IMR-90 (cell line): ENCODE results near the gene SLC2A8. TPM values are rescaled to one million over a fixed set of nuclear protein-coding genes. Genes with fewer than 3 reads are reported as not detected.

Source experiments
- ATAC-seq: fragments of 200-7000 bp; cut with Tn5 transposase; 2 replicates; pipeline ENCODE4 v1.9.1; 2020; ENCODE audit warnings: low read depth, mild to moderate bottlenecking, moderate library complexity
- BruUV-seq: library from RNA; stranded (reverse); fragments of 400-500 nt; replicated peaks from 2 replicates; lab custom pipeline; 2021; lab: Mats Ljungman, UMichigan
- CTCF ChIA-PET: fragments of 300-600 bp; formaldehyde crosslinking; extraction: SDS; loops from one replicate; lab custom pipeline; 2021; ENCODE audit warnings: antibody characterized with exemption; lab: Yijun Ruan, JAX
- POLR2A ChIA-PET: fragments of 300-600 bp; sonication (Branson Sonifier 250); formaldehyde crosslinking; loops from one replicate; lab custom pipeline; 2022; ENCODE audit warnings: antibody characterized with exemption; ENCODE audit not compliant: unreplicated experiment; lab: Charles Lee
- DNase-seq: peaks from one replicate; pipeline ENCODE4 v3.0.0; 2013
- H2AFZ ChIP-seq: replicated peaks from 2 replicates; pipeline ENCODE3; 2013; ENCODE audit warnings: low read length, mild to moderate bottlenecking; ENCODE audit not compliant: poor library complexity
- H2AK5ac ChIP-seq: 2 replicates; pipeline ENCODE4 v1.6.1; 2013; ENCODE audit warnings: low read depth, low read length, inconsistent platforms
- H2AK9ac ChIP-seq: replicated peaks from 2 replicates; pipeline ENCODE3; 2013; ENCODE audit warnings: mild to moderate bottlenecking, low read depth, low read length, moderate library complexity; ENCODE audit not compliant: poor library complexity
- H2BK120ac ChIP-seq: 2 replicates; pipeline ENCODE4 v1.6.1; 2013; ENCODE audit warnings: low read depth, low read length, inconsistent platforms
- H2BK15ac ChIP-seq: 3 replicates; pipeline ENCODE4 v1.6.1; 2013; ENCODE audit warnings: low read depth, low read length, inconsistent platforms
- H2BK20ac ChIP-seq: 2 replicates; pipeline ENCODE4 v1.6.1; 2013; ENCODE audit warnings: low read depth, mild to moderate bottlenecking, inconsistent platforms, low read length, moderate library complexity
- H2BK5ac ChIP-seq: 2 replicates; pipeline ENCODE4 v1.6.1; 2013; ENCODE audit warnings: mild to moderate bottlenecking, low read depth, low read length, inconsistent platforms; ENCODE audit not compliant: poor library complexity, severe bottlenecking
- H3K14ac ChIP-seq: replicated peaks from 2 replicates; pipeline ENCODE4 v1.6.1; 2013; ENCODE audit warnings: low read depth, low read length, inconsistent platforms
- H3K18ac ChIP-seq: 2 replicates; pipeline ENCODE4 v1.6.1; 2013; ENCODE audit warnings: low read depth, low read length, control low read depth
- H3K23ac ChIP-seq: 2 replicates; pipeline ENCODE4 v1.6.1; 2013; ENCODE audit warnings: low read depth, low read length, inconsistent platforms
- H3K27ac ChIP-seq: 2 replicates; pipeline ENCODE4 v1.5.1; 2013; ENCODE audit warnings: mild to moderate bottlenecking, control low read depth, low read length; ENCODE audit not compliant: insufficient read depth
- H3K27me3 ChIP-seq: 2 replicates; pipeline ENCODE4 v1.6.1; 2013; ENCODE audit warnings: low read length; ENCODE audit not compliant: control insufficient read depth, insufficient read depth
- H3K36me3 ChIP-seq: 2 replicates; pipeline ENCODE4 v1.6.1; 2013; ENCODE audit warnings: low read length, mixed read lengths; ENCODE audit not compliant: control insufficient read depth, insufficient read depth
- H3K4ac ChIP-seq: 2 replicates; pipeline ENCODE4 v1.6.1; 2013; ENCODE audit warnings: low read depth, low read length, inconsistent platforms
- H3K4me1 ChIP-seq: 2 replicates; pipeline ENCODE4 v1.6.1; 2013; ENCODE audit warnings: low read length, mixed read lengths; ENCODE audit not compliant: control insufficient read depth, insufficient read depth
- H3K4me2 ChIP-seq: 2 replicates; pipeline ENCODE4 v1.6.1; 2013; ENCODE audit warnings: low read depth, mild to moderate bottlenecking, control low read depth, low read length, moderate library complexity
- H3K4me3 ChIP-seq: 2 replicates; pipeline ENCODE4 v1.5.1; 2013; ENCODE audit warnings: low read depth, mild to moderate bottlenecking, control low read depth, low read length, moderate library complexity; ENCODE audit not compliant: insufficient read depth
- H3K56ac ChIP-seq: 2 replicates; pipeline ENCODE4 v1.6.1; 2013; ENCODE audit warnings: low read length, inconsistent platforms; ENCODE audit not compliant: insufficient read depth; ENCODE audit errors: extremely low read depth
- H3K79me1 ChIP-seq, 2 experiments: 2 replicates each; pipeline ENCODE4 v1.6.1; 2013; ENCODE audit warnings: low read length in 2 of 2, inconsistent platforms in 1 of 2, low read depth in 1 of 2
- H3K9ac ChIP-seq: 2 replicates; pipeline ENCODE4 v1.6.1; 2013; ENCODE audit warnings: low read depth, low read length, control low read depth
- H3K9me1 ChIP-seq: 2 replicates; pipeline ENCODE4 v1.6.1; 2013; ENCODE audit warnings: low read length, inconsistent platforms; ENCODE audit not compliant: insufficient read depth
- H3K9me3 ChIP-seq: 2 replicates; pipeline ENCODE4 v1.6.1; 2013; ENCODE audit warnings: low read length; ENCODE audit not compliant: control insufficient read depth, insufficient read depth
- H4K20me1 ChIP-seq: 2 replicates; pipeline ENCODE4 v1.6.1; 2013; ENCODE audit warnings: low read length, inconsistent platforms; ENCODE audit not compliant: insufficient read depth
- H4K5ac ChIP-seq: 2 replicates; pipeline ENCODE4 v1.6.1; 2013; ENCODE audit warnings: mild to moderate bottlenecking, low read depth, low read length, control low read depth
- H4K8ac ChIP-seq, 2 experiments: 2 replicates each; pipeline ENCODE4 v1.6.1; 2013; ENCODE audit warnings: low read depth in 2 of 2, low read length in 2 of 2, control low read depth in 1 of 2, inconsistent platforms in 1 of 2
- H4K91ac ChIP-seq: 2 replicates; pipeline ENCODE4 v1.6.1; 2013; ENCODE audit warnings: low read depth, low read length, inconsistent platforms; ENCODE audit not compliant: insufficient read depth
- BHLHE40 ChIP-seq: fragments of 150-350 bp; IDR thresholded peaks from 2 replicates; pipeline ENCODE4 v1.6.1; 2016; ENCODE audit warnings: mild to moderate bottlenecking, low read depth, low read length
- CEBPB ChIP-seq: IDR thresholded peaks from 2 replicates; pipeline ENCODE4 v1.6.1; 2012; ENCODE audit warnings: low read depth, low read length, improper control_type of control experiment
- CHD1 ChIP-seq: IDR thresholded peaks from 2 replicates; pipeline ENCODE4 v1.6.1; 2012; ENCODE audit warnings: low read depth, low read length, improper control_type of control experiment
- FOS ChIP-seq: fragments of 150-350 bp; IDR thresholded peaks from 2 replicates; pipeline ENCODE4 v1.6.1; 2016; ENCODE audit warnings: low read depth, low read length
- MAFK ChIP-seq: IDR thresholded peaks from 2 replicates; pipeline ENCODE4 v1.6.1; 2012; ENCODE audit warnings: low read depth, low read length, improper control_type of control experiment
- MAZ ChIP-seq: IDR thresholded peaks from 2 replicates; pipeline ENCODE4 v1.6.1; 2012; ENCODE audit warnings: low read depth, mild to moderate bottlenecking, low read length, improper control_type of control experiment, moderate library complexity, borderline replicate concordance
- MXI1 ChIP-seq: IDR thresholded peaks from 2 replicates; pipeline ENCODE4 v1.6.1; 2012; ENCODE audit warnings: low read depth, mild to moderate bottlenecking, low read length, moderate library complexity, borderline replicate concordance
- NFE2L2 ChIP-seq: fragments of 150-350 bp; IDR thresholded peaks from 2 replicates; pipeline ENCODE4 v1.6.1; 2016; ENCODE audit warnings: low read depth, mild to moderate bottlenecking, low read length
- POLR2A ChIP-seq: IDR thresholded peaks from 2 replicates; pipeline ENCODE4 v1.6.1; 2012; ENCODE audit warnings: mild to moderate bottlenecking, low read depth, low read length
- RAD21 ChIP-seq: IDR thresholded peaks from 2 replicates; pipeline ENCODE4 v1.6.1; 2012; ENCODE audit warnings: low read length, improper control_type of control experiment
- RCOR1 ChIP-seq: IDR thresholded peaks from 2 replicates; pipeline ENCODE4 v1.6.1; 2012; ENCODE audit warnings: mild to moderate bottlenecking, low read length, improper control_type of control experiment; ENCODE audit not compliant: insufficient replicate concordance
- RFX5 ChIP-seq: IDR thresholded peaks from 2 replicates; pipeline ENCODE4 v1.8.0; 2012; ENCODE audit warnings: low read depth, mild to moderate bottlenecking, low read length, moderate library complexity
- SMC3 ChIP-seq: fragments of 150-350 bp; IDR thresholded peaks from 2 replicates; pipeline ENCODE4 v1.6.1; 2016; ENCODE audit warnings: low read depth, mild to moderate bottlenecking, antibody characterized with exemption, low read length, moderate library complexity
- WGBS, 2 experiments: methylation state at CpG; one replicate each; pipeline versions ENCODE4 v1.1.5 to v1.1.7; 2013; ENCODE audit warnings: missing lambda C conversion rate in 2 of 2; ENCODE audit not compliant: insufficient read length in 1 of 2; ENCODE audit errors: extremely low coverage in 2 of 2; 5-methylcytosine and 5-hydroxymethylcytosine counted together
- dilution Hi-C: fragments of 300-500 bp; cut with HindIII; formaldehyde crosslinking; loops from one replicate; pipeline ENCODE4 v1.14.3; 2018; ENCODE audit warnings: low sequenced_read_pairs; ENCODE audit not compliant: unreplicated experiment
- in situ Hi-C: fragments of 300-500 bp; cut with MboI; formaldehyde crosslinking; loops from 3 replicates; pipeline ENCODE4 v1.14.3; 2019; ENCODE audit warnings: low sequenced_read_pairs, inconsistent platforms, mixed read lengths
- intact Hi-C: fragments of 100-400 bp; cut with micrococcal nuclease; formaldehyde crosslinking; loops from 2 replicates; pipeline ENCODE4 v1.10.0; 2022
- polyA plus RNA-seq, 3 experiments: library from polyadenylated mRNA; depleted of rRNA; stranded (reverse); fragments of >200 nt; gene quantifications; 2 replicates each; pipeline ENCODE4 v1.2.3, GENCODE V29; 2012; ENCODE audit warnings: low replicate concordance in 1 of 3
- total RNA-seq: library from RNA; depleted of rRNA; stranded (reverse); fragments of >200 nt; gene quantifications from 2 replicates; pipeline ENCODE4 v1.2.3, GENCODE V29; 2012
- TF ChIP-seq, protein P1 (sequence below): conservative IDR thresholded peaks from 2 replicates; pipeline ENCODE4 v1.5.1; 2012; ENCODE audit warnings: mild to moderate bottlenecking, low read depth, low read length, improper control_type of control experiment
- TF ChIP-seq, protein P2 (sequence below): fragments of 150-350 bp; IDR thresholded peaks from 2 replicates; pipeline ENCODE4 v1.6.1; 2016; ENCODE audit warnings: low read depth, mild to moderate bottlenecking, low read length, moderate library complexity, borderline replicate concordance
- TF ChIP-seq, protein P3 (sequence below): fragments of 150-350 bp; IDR thresholded peaks from 2 replicates; pipeline ENCODE4 v1.6.1; 2017; ENCODE audit warnings: mild to moderate bottlenecking, antibody characterized with exemption, low read length, low read depth

SLC2A8 gene
- total and polyA plus RNA-seq, 2 of the 4 experiments (the other 2 are of a cell fraction) = 9.0 to 12.0 TPM

DNA sequence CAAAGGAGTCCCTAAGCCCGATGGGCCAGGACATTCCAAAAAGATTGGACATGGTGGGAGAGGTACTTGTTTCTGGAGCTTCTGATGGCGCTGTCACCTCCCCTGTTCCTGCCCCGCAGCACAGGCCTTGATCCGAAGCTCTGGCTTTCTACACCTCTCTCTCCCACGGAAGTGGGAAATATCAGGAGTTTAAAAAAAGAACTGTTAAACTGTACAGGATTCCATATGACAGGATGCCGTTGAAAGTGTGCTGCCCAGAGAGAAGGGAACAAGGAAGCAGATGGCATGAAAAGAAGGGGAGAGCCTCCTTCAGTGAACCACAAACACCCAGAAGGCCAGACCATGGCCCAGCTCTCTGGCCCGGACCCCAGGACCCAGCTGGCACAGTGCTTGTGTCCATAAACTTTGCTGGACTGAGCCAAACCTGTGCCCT, 26.8 kb upstream of the SLC2A8 start:
- ATAC-seq (no peak), DNase-seq (no peak)
- Histone ChIP-seq H3K4me2 (no peak overlapping the region), H3K4ac (no peak overlapping the region), H3K9me1 (no peaks in the 10 kb centered on the region; the same call in 1 of the 2 replicates), H3K9me3 (no peaks in the 10 kb centered on the region), H3K18ac (no peak overlapping the region), H3K36me3 (no peaks in the 10 kb centered on the region), H2BK20ac (no peak overlapping the region), H2AFZ (no peak overlapping the region), H3K27ac (no peak overlapping the region), H3K79me1 (no peaks in the 10 kb centered on the region), H3K56ac (no peak overlapping the region), H3K9ac (no peak overlapping the region), H4K8ac (no peak overlapping the region), H2AK9ac (no peak overlapping the region), H4K91ac (no peak overlapping the region), H3K4me3 (no peak overlapping the region), H3K14ac (no peak overlapping the region), H2BK15ac (no peak overlapping the region), H4K20me1 (no peaks in the 10 kb centered on the region), H2BK5ac (no peak overlapping the region), H2AK5ac (no peak overlapping the region), H4K5ac (no peak overlapping the region), H2BK120ac (no peak overlapping the region), H3K23ac (no peak overlapping the region), H3K4me1 (no peaks in the 10 kb centered on the region), H3K27me3 (peaks cover 19% of the 10 kb centered on the region)
- dilution Hi-C loops = no loop called here
- intact Hi-C loops = no loop called here
- in situ Hi-C loops = no loop called here
- WGBS, 2 experiments = 50% methylated on average over 1 of the region's 7 CpGs; no CpG with 5 or more reads in 1 of the 2 experiments
- POLR2A ChIA-PET = no interaction called here
- CTCF ChIA-PET = interaction anchor here (0.6 kb wide), 1 partner anchor 73 kb away, joined by 3 read pairs; no protein-coding TSS in a partner anchor
- BruUV-seq = no TSS peak
- TF ChIP-seq MAZ = no peak
- TF ChIP-seq, protein P1, sequence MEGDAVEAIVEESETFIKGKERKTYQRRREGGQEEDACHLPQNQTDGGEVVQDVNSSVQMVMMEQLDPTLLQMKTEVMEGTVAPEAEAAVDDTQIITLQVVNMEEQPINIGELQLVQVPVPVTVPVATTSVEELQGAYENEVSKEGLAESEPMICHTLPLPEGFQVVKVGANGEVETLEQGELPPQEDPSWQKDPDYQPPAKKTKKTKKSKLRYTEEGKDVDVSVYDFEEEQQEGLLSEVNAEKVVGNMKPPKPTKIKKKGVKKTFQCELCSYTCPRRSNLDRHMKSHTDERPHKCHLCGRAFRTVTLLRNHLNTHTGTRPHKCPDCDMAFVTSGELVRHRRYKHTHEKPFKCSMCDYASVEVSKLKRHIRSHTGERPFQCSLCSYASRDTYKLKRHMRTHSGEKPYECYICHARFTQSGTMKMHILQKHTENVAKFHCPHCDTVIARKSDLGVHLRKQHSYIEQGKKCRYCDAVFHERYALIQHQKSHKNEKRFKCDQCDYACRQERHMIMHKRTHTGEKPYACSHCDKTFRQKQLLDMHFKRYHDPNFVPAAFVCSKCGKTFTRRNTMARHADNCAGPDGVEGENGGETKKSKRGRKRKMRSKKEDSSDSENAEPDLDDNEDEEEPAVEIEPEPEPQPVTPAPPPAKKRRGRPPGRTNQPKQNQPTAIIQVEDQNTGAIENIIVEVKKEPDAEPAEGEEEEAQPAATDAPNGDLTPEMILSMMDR = no peak
- no peak for TF ChIP-seq POLR2A
- TF ChIP-seq CEBPB = no peak
- TF ChIP-seq RCOR1 = no peak
- TF ChIP-seq, protein P2, sequence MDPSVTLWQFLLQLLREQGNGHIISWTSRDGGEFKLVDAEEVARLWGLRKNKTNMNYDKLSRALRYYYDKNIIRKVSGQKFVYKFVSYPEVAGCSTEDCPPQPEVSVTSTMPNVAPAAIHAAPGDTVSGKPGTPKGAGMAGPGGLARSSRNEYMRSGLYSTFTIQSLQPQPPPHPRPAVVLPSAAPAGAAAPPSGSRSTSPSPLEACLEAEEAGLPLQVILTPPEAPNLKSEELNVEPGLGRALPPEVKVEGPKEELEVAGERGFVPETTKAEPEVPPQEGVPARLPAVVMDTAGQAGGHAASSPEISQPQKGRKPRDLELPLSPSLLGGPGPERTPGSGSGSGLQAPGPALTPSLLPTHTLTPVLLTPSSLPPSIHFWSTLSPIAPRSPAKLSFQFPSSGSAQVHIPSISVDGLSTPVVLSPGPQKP = no peak
- no peak for TF ChIP-seq FOS
- TF ChIP-seq, protein P3, sequence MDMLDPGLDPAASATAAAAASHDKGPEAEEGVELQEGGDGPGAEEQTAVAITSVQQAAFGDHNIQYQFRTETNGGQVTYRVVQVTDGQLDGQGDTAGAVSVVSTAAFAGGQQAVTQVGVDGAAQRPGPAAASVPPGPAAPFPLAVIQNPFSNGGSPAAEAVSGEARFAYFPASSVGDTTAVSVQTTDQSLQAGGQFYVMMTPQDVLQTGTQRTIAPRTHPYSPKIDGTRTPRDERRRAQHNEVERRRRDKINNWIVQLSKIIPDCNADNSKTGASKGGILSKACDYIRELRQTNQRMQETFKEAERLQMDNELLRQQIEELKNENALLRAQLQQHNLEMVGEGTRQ = no peak
- TF ChIP-seq BHLHE40 = no peak
- TF ChIP-seq NFE2L2 = no peak
- TF ChIP-seq RAD21 = no peak
- TF ChIP-seq MAFK = no peak
- TF ChIP-seq SMC3 = no peak
- no peak for TF ChIP-seq CHD1
- no peak for TF ChIP-seq MXI1
- TF ChIP-seq RFX5 = no peak
